HepG2 (cell line): ENCODE results near the gene ABCC2. TPM values are rescaled to one million over a fixed set of nuclear protein-coding genes. Genes with fewer than 3 reads are reported as not detected.

Experiments used
- BRCA1 ChIP-seq: sonication (generic); formaldehyde crosslinking; IDR thresholded peaks from 2 replicates; pipeline ENCODE4 v1.4.0; 2020; ENCODE audit warnings: missing genetic modification reagents
- CENPX ChIP-seq: sonication (generic); formaldehyde crosslinking; IDR thresholded peaks from 2 replicates; pipeline ENCODE4 v1.9.0; 2021; ENCODE audit warnings: mild to moderate bottlenecking, missing genetic modification reagents, moderate library complexity
- CHCHD3 ChIP-seq: sonication (generic); formaldehyde crosslinking; IDR thresholded peaks from 2 replicates; pipeline ENCODE4 v1.8.0; 2022; ENCODE audit warnings: mild to moderate bottlenecking, missing genetic modification reagents, moderate library complexity
- HHEX ChIP-seq: IDR thresholded peaks from 2 replicates; pipeline ENCODE4 v1.6.1; 2016; ENCODE audit warnings: control low read depth
- HOMEZ ChIP-seq: IDR thresholded peaks from 2 replicates; pipeline ENCODE4 v1.6.1; 2016; ENCODE audit warnings: low read depth
- KAT7 ChIP-seq: IDR thresholded peaks from 2 replicates; pipeline ENCODE4 v1.6.1; 2018; ENCODE audit warnings: borderline replicate concordance, missing compliant biosample characterization
- MAX ChIP-seq: IDR thresholded peaks from 2 replicates; pipeline ENCODE4 v1.6.1; 2012; ENCODE audit warnings: inconsistent platforms
- MBNL3 ChIP-seq: fragments of 250-450 bp; sonication (Bioruptor Pico); conservative IDR thresholded peaks from 2 replicates; pipeline ENCODE4 v1.8.0; 2022; ENCODE audit warnings: mild to moderate bottlenecking, inconsistent platforms
- MIXL1 ChIP-seq: IDR thresholded peaks from 2 replicates; pipeline ENCODE4 v1.6.1; 2016
- MYNN ChIP-seq: sonication (generic); formaldehyde crosslinking; IDR thresholded peaks from 2 replicates; pipeline ENCODE4 v1.4.0; 2020; ENCODE audit warnings: mild to moderate bottlenecking, low read depth, missing genetic modification reagents
- NFIB ChIP-seq: sonication (generic); formaldehyde crosslinking; IDR thresholded peaks from 2 replicates; pipeline ENCODE4 v1.9.0; 2021; ENCODE audit warnings: missing genetic modification reagents, mild to moderate bottlenecking, borderline replicate concordance
- PHF8 ChIP-seq: sonication (generic); formaldehyde crosslinking; IDR thresholded peaks from 2 replicates; pipeline ENCODE4 v1.5.0; 2020; ENCODE audit warnings: missing genetic modification reagents
- TFDP2 ChIP-seq: sonication (generic); formaldehyde crosslinking; IDR thresholded peaks from 2 replicates; pipeline ENCODE4 v1.4.0; 2020; ENCODE audit warnings: missing genetic modification reagents
- U2AF1 ChIP-seq: fragments of 200-400 bp; formaldehyde crosslinking; optimal IDR thresholded peaks from 2 replicates; pipeline ENCODE3; 2017; ENCODE audit warnings: mild to moderate bottlenecking, low read depth, low read length
- WIZ ChIP-seq: sonication (generic); formaldehyde crosslinking; IDR thresholded peaks from 2 replicates; pipeline ENCODE4 v1.5.1; 2020; ENCODE audit warnings: mild to moderate bottlenecking, missing genetic modification reagents
- ZFP37 ChIP-seq: sonication (generic); formaldehyde crosslinking; IDR thresholded peaks from 2 replicates; pipeline ENCODE4 v1.4.0; 2020; ENCODE audit warnings: missing genetic modification reagents, borderline replicate concordance
- ZIK1 ChIP-seq: sonication (generic); formaldehyde crosslinking; IDR thresholded peaks from 2 replicates; pipeline ENCODE4 v1.5.0; 2020; ENCODE audit warnings: mild to moderate bottlenecking, low read depth, missing genetic modification reagents, borderline replicate concordance
- ZMAT3 ChIP-seq: sonication (generic); formaldehyde crosslinking; conservative IDR thresholded peaks from 2 replicates; pipeline ENCODE4 v1.7.0; 2021; ENCODE audit warnings: missing genetic modification reagents
- ZNF343 ChIP-seq: sonication (generic); formaldehyde crosslinking; IDR thresholded peaks from 2 replicates; pipeline ENCODE4 v1.4.0; 2020; ENCODE audit warnings: mild to moderate bottlenecking, missing genetic modification reagents
- ZNF350 ChIP-seq: sonication (generic); formaldehyde crosslinking; IDR thresholded peaks from 2 replicates; pipeline ENCODE4 v1.4.0; 2020; ENCODE audit warnings: mild to moderate bottlenecking, low read depth, missing genetic modification reagents, borderline replicate concordance
- ZNF441 ChIP-seq: sonication (generic); formaldehyde crosslinking; IDR thresholded peaks from 2 replicates; pipeline ENCODE4 v1.7.0; 2021; ENCODE audit warnings: missing genetic modification reagents, borderline replicate concordance
- ZNF609 ChIP-seq: sonication (generic); formaldehyde crosslinking; IDR thresholded peaks from 2 replicates; pipeline ENCODE4 v1.4.0; 2020; ENCODE audit warnings: mild to moderate bottlenecking, missing genetic modification reagents, borderline replicate concordance
- ZNF652 ChIP-seq: IDR thresholded peaks from 2 replicates; pipeline ENCODE4 v1.6.1; 2016; ENCODE audit warnings: low read depth, borderline replicate concordance
- polyA plus RNA-seq, 8 experiments: library from polyadenylated mRNA; depleted of rRNA in 3 of 8; stranded (reverse) in 7 of 8; unstranded in 1 of 8; fragments of >200 nt; fragmentation: Illumina TruSeq in 4 of 8; extraction: Trizol in 4 of 8; gene quantifications; 2 replicates each; pipeline versions ENCODE4 v1.2.1 to v1.2.3, GENCODE V29; 2011 to 2016; ENCODE audit warnings: low read depth in 4 of 8, missing spikeins in 1 of 8, mixed read lengths in 1 of 8; ENCODE audit not compliant: insufficient read depth in 1 of 8
- total RNA-seq, 5 experiments: library from RNA; depleted of rRNA; stranded (reverse); fragments of >200 nt; fragmentation: Illumina TruSeq; extraction: Trizol; gene quantifications; 2 replicates each; pipeline ENCODE4 v1.2.3, GENCODE V29; 2016; ENCODE audit warnings: low read depth in 1 of 5
- TF ChIP-seq, protein P1 (sequence below): sonication (generic); formaldehyde crosslinking; IDR thresholded peaks from 2 replicates; pipeline ENCODE4 v1.4.0; 2020; ENCODE audit warnings: mild to moderate bottlenecking, missing genetic modification reagents

Gene ABCC2
- total and polyA plus RNA-seq, 2 of the 13 experiments (the other 11 are each of a cell fraction or from before 2014, with no cell fraction given) = 181 to 497 TPM

- TF ChIP-seq WIZ (no peak), ZFP37 (CRISPR knock-in tag) (no peak), ZNF609 (CRISPR knock-in tag) (no peak), NFIB (CRISPR knock-in tag) (no peak), ZNF343 (no peak), CHCHD3 (no peak), ZMAT3 (CRISPR knock-in tag) (no peak), HOMEZ (no peak; the same call in 1 of the 2 replicates), MYNN (no peak), ZNF652 (0 out of 2 replicates have a peak, but pooled peaks have one; percentile 23), MBNL3 (CRISPR knock-in tag) (no peak), ZNF441 (CRISPR knock-in tag) (no peak), BRCA1 (CRISPR knock-in tag) (no peak), MAX (no peak), KAT7 (CRISPR knock-in tag) (no peak), MIXL1 (CRISPR knock-in tag) (peak; percentile 67; the same call in 1 of the 2 replicates), PHF8 (CRISPR knock-in tag) (no peak), ZIK1 (CRISPR knock-in tag) (no peak), ZNF350 (CRISPR knock-in tag) (no peak), U2AF1 (no peak), CENPX (CRISPR knock-in tag) (no peak), TFDP2 (CRISPR knock-in tag) (no peak), HHEX (CRISPR knock-in tag) (no peak)
- TF ChIP-seq, protein P1, sequence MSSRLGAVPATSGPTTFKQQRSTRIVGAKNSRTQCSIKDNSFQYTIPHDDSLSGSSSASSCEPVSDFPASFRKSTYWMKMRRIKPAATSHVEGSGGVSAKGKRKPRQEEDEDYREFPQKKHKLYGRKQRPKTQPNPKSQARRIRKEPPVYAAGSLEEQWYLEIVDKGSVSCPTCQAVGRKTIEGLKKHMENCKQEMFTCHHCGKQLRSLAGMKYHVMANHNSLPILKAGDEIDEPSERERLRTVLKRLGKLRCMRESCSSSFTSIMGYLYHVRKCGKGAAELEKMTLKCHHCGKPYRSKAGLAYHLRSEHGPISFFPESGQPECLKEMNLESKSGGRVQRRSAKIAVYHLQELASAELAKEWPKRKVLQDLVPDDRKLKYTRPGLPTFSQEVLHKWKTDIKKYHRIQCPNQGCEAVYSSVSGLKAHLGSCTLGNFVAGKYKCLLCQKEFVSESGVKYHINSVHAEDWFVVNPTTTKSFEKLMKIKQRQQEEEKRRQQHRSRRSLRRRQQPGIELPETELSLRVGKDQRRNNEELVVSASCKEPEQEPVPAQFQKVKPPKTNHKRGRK (CRISPR knock-in tag) = no peak
These were observed 6.6 kb upstream of the ABCC2 start (continued) for GRCh38 chr10:99775850-99776249.
